GM12878 (cell line): ENCODE results near the gene KCNMB3. TPM values are rescaled to one million over a fixed set of nuclear protein-coding genes. Genes with fewer than 3 reads are reported as not detected.

Source experiments
- ATAC-seq: fragments of 200-7000 bp; cut with Tn5 transposase; 3 replicates; pipeline ENCODE4 v1.9.1; 2020; ENCODE audit warnings: mild to moderate bottlenecking, moderate library complexity
- BruUV-seq: library from RNA; stranded (reverse); fragments of 400-500 nt; replicated peaks from 2 replicates; lab custom pipeline; 2021; lab: Mats Ljungman, UMichigan
- CTCF ChIA-PET: fragments of 300-600 bp; sonication (Branson Sonifier 250); formaldehyde crosslinking; extraction: SDS; loops from one replicate; lab custom pipeline; 2021; ENCODE audit warnings: inconsistent platforms; lab: Yijun Ruan, JAX
- POLR2A ChIA-PET: fragments of 350-600 bp; formaldehyde crosslinking; extraction: SDS; loops from one replicate; lab custom pipeline; 2021; ENCODE audit warnings: inconsistent platforms; lab: Charles Lee
- RAD21 ChIA-PET: fragments of 300-600 bp; sonication (Branson Sonifier 250); formaldehyde crosslinking; loops from one replicate; lab custom pipeline; 2023; ENCODE audit warnings: antibody characterized with exemption; ENCODE audit not compliant: unreplicated experiment; lab: Charles Lee
- SMC1A ChIA-PET: fragments of 300-600 bp; sonication (Branson Sonifier 250); formaldehyde crosslinking; loops from one replicate; lab custom pipeline; 2023; ENCODE audit not compliant: unreplicated experiment, uncharacterized antibody; lab: Charles Lee
- DNase-seq: peaks from one replicate; pipeline ENCODE4 v3.0.0-alpha.2; 2011; ENCODE audit warnings: low read depth, low spot score
- FAIRE-seq: peaks from 3 replicates; lab custom pipeline; 2011; peaks lifted over from hg19 to GRCh38; lab: Jason Lieb, UNC
- H2AFZ ChIP-seq: 2 replicates; pipeline ENCODE4 v1.6.0; 2011; ENCODE audit warnings: low read depth, low read length, control low read depth; ENCODE audit not compliant: control insufficient read depth
- H3K27ac ChIP-seq: 2 replicates; pipeline ENCODE4 v1.5.1; 2011; ENCODE audit warnings: control low read depth; ENCODE audit not compliant: control insufficient read depth, insufficient read depth
- H3K27me3 ChIP-seq, 2 experiments: replicated peaks in 1 of 2; 2 replicates each; pipeline versions ENCODE4 v1.6.0 to v1.6.1; 2011; ENCODE audit warnings: low read length in 1 of 2; ENCODE audit not compliant: control insufficient read depth in 2 of 2, insufficient read depth in 2 of 2
- H3K36me3 ChIP-seq, 2 experiments: 2 replicates each; pipeline ENCODE4 v1.5.1; 2011; ENCODE audit warnings: low read length in 1 of 2; ENCODE audit not compliant: control insufficient read depth in 2 of 2, insufficient read depth in 2 of 2
- H3K4me1 ChIP-seq: 2 replicates; pipeline ENCODE4 v1.6.1; 2011; ENCODE audit warnings: mild to moderate bottlenecking, low read length, moderate library complexity, mixed read lengths; ENCODE audit not compliant: control insufficient read depth, insufficient read depth
- H3K4me2 ChIP-seq: 2 replicates; pipeline ENCODE4 v1.6.0; 2011; ENCODE audit warnings: control low read depth; ENCODE audit not compliant: control insufficient read depth, insufficient read depth
- H3K4me3 ChIP-seq: fragments of 200-600 bp; sonication (generic); 2 replicates; pipeline ENCODE4 v1.5.1; 2016
- H3K79me2 ChIP-seq: 2 replicates; pipeline ENCODE4 v1.6.0; 2011; ENCODE audit warnings: low read length; ENCODE audit not compliant: control insufficient read depth, insufficient read depth
- H3K9ac ChIP-seq: 2 replicates; pipeline ENCODE4 v1.8.0; 2011; ENCODE audit warnings: low read length, control low read depth, mixed read lengths; ENCODE audit not compliant: control insufficient read depth, insufficient read depth
- H3K9me3 ChIP-seq: replicated peaks from 3 replicates; pipeline ENCODE4 v1.5.1; 2011; ENCODE audit warnings: mild to moderate bottlenecking, low read length; ENCODE audit not compliant: control insufficient read depth, insufficient read depth
- H4K20me1 ChIP-seq: 2 replicates; pipeline ENCODE4 v1.6.0; 2011; ENCODE audit not compliant: control insufficient read depth, insufficient read depth
- DPF2 ChIP-seq: fragments of 450-650 bp; IDR thresholded peaks from 2 replicates; pipeline ENCODE4 v1.6.1; 2017; ENCODE audit warnings: mild to moderate bottlenecking
- IKZF1 ChIP-seq: fragments of 450-650 bp; conservative IDR thresholded peaks from 2 replicates; pipeline ENCODE4 v1.6.1; 2017; ENCODE audit warnings: antibody characterized with exemption, mild to moderate bottlenecking
- JUNB ChIP-seq: IDR thresholded peaks from 2 replicates; pipeline ENCODE4 v1.6.1; 2016; ENCODE audit warnings: antibody characterized with exemption, mild to moderate bottlenecking
- NFYA ChIP-seq: IDR thresholded peaks from 2 replicates; pipeline ENCODE4 v1.6.1; 2011; ENCODE audit warnings: low read depth, mild to moderate bottlenecking, low read length, improper control_type of control experiment, borderline replicate concordance
- SMC3 ChIP-seq: IDR thresholded peaks from 2 replicates; pipeline ENCODE4 v1.6.1; 2011; ENCODE audit warnings: low read length, improper control_type of control experiment, borderline replicate concordance
- ZZZ3 ChIP-seq: IDR thresholded peaks from 2 replicates; pipeline ENCODE4 v1.6.1; 2011; ENCODE audit warnings: low read depth; ENCODE audit not compliant: control insufficient read depth, insufficient read length
- WGBS: methylation state at CpG from one replicate; pipeline ENCODE4 v1.1.6; 2016; ENCODE audit warnings: low lambda C conversion rate; ENCODE audit not compliant: insufficient replicate concordance, insufficient coverage; ENCODE audit errors: missing lambda C conversion rate; 5-methylcytosine and 5-hydroxymethylcytosine counted together
- in situ Hi-C: fragments of 300-500 bp; cut with MboI; formaldehyde crosslinking; loops from 9 replicates; pipeline ENCODE4 v1.14.3; 2018; ENCODE audit warnings: mixed read lengths
- intact Hi-C: fragments of 100-400 bp; cut with micrococcal nuclease; formaldehyde crosslinking; loops from one replicate; pipeline ENCODE4 v1.14.2; 2022; ENCODE audit not compliant: unreplicated experiment
- polyA plus RNA-seq, 11 experiments: library from polyadenylated mRNA; depleted of rRNA in 4 of 11; unstranded in 6 of 11; stranded (reverse) in 5 of 11; fragments of >200 nt; fragmentation: Nextera tagmentation in 4 of 11; fragmentation: Illumina TruSeq in 1 of 11; extraction: Ambion mirVana in 4 of 11; extraction: Trizol in 1 of 11; gene quantifications; 1 replicate in 1 of 11; 2 replicates in 10 of 11; pipeline versions ENCODE4 v1.2.1 to v1.2.3, GENCODE V29; 2011 to 2016; ENCODE audit warnings: inconsistent platforms in 2 of 11, missing spikeins in 2 of 11, low read depth in 1 of 11
- total RNA-seq, 4 experiments: library from RNA; depleted of rRNA in 3 of 4; stranded (reverse); fragments of >200 nt in 3 of 4; fragmentation: Illumina TruSeq in 1 of 4; extraction: Trizol in 1 of 4; gene quantifications; 2 replicates each; pipeline versions ENCODE4 v1.2.1 to v1.2.3, GENCODE V29; 2013 to 2021
- TF ChIP-seq, protein P1 (sequence below): IDR thresholded peaks from 2 replicates; pipeline ENCODE4 v1.6.1; 2011; ENCODE audit warnings: low read depth, low read length, improper control_type of control experiment, borderline replicate concordance
- TF ChIP-seq, protein P2 (sequence below): IDR thresholded peaks from 2 replicates; pipeline ENCODE4 v1.6.1; 2011; ENCODE audit warnings: borderline replicate concordance, low read depth, mild to moderate bottlenecking, moderate library complexity, mixed read lengths, low read length; ENCODE audit not compliant: insufficient read depth; ENCODE audit errors: extremely low read length

KCNMB3 gene
- total and polyA plus RNA-seq, 10 of the 15 experiments (the other 5 are each of a cell fraction or from before 2014, with no cell fraction given), result 0.20 to 4.6 (median 2.2) TPM

DNA sequence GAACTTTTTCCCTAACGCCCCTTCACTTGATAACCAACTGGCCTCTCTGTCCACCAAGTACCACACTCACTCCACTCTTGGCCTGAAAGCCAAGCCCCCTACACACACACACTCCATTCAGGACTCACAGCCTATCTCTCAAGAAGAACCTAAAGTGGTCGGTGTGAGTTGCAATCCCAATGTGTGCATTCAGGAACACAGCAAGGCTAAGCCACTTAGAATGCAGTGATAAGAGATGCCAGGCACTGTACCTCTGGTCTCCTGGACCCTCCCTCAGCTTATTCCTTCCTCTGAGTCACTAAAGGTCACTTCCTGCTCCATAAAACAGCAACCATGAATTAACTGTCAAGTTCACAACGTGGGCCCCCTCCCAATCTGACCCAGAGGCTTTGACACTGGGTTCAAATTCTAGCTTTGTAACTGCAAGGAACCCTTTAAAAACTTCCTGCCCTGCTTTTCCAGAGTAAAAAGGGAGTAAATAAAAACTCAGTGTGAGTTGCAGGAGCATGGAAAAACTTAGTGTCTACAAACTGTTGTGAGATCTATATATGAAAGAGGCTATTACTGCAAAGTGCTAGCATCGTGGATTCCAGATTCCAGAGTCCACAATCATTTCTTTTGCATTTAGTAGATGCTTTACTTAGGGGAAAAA, 17.6 kb upstream of the KCNMB3 start:
- Histone ChIP-seq H3K4me1 (peaks cover 7% of the 10 kb centered on the region; the same call in 1 of the 2 replicates), H2AFZ (no peak overlapping the region), H3K4me2 (no peak overlapping the region), H3K36me3 (no peaks in the 10 kb centered on the region), H3K79me2 (no peaks in the 10 kb centered on the region), H3K4me3 (no peak overlapping the region)
- BruUV-seq, result no TSS peak
- DNase-seq (no peak), FAIRE-seq (no peak)
- SMC1A ChIA-PET, result interaction anchor here (1.4 kb wide), 1 partner anchor 12 kb away, joined by 4 read pairs; no protein-coding TSS in a partner anchor
- 52% methylated on average over 4 of the region's 4 CpGs for WGBS
- RAD21 ChIA-PET, result no interaction called here
- TF ChIP-seq DPF2 (no peak), IKZF1 (no peak), SMC3 (no peak), NFYA (no peak), ZZZ3 (no peak), JUNB (no peak)
- TF ChIP-seq, protein P1, sequence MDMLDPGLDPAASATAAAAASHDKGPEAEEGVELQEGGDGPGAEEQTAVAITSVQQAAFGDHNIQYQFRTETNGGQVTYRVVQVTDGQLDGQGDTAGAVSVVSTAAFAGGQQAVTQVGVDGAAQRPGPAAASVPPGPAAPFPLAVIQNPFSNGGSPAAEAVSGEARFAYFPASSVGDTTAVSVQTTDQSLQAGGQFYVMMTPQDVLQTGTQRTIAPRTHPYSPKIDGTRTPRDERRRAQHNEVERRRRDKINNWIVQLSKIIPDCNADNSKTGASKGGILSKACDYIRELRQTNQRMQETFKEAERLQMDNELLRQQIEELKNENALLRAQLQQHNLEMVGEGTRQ, result no peak
- TF ChIP-seq, protein P2, sequence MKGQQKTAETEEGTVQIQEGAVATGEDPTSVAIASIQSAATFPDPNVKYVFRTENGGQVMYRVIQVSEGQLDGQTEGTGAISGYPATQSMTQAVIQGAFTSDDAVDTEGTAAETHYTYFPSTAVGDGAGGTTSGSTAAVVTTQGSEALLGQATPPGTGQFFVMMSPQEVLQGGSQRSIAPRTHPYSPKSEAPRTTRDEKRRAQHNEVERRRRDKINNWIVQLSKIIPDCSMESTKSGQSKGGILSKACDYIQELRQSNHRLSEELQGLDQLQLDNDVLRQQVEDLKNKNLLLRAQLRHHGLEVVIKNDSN, result no peak
- TF ChIP-seq, all 136 proteins: peak for 0
- H4K20me1 ChIP-seq, result no peaks in the 10 kb centered on the region
- in situ Hi-C loops (no loop called here), intact Hi-C loops (no loop called here)
- no peak overlapping the region for H3K27ac ChIP-seq
- CTCF ChIA-PET, result interaction anchor here (1.2 kb wide), 1 partner anchor 15 kb away, joined by 3 read pairs; no protein-coding TSS in a partner anchor
- no peaks in the 10 kb centered on the region; a peak in 1 of 4 replicates for H3K27me3 ChIP-seq
- no peak overlapping the region for H3K9ac ChIP-seq
- ATAC-seq, result no peak
- POLR2A ChIA-PET, result interaction anchor here (0.6 kb wide), 1 partner anchor 12 kb away, joined by 3 read pairs; no protein-coding TSS in a partner anchor
- H3K9me3 ChIP-seq, result no peaks in the 10 kb centered on the region
